HepG2 (cell line): Measurements from ENCODE around the gene AFAP1. TPM values are rescaled to one million over a fixed set of nuclear protein-coding genes. Genes with fewer than 3 reads are reported as not detected.

Source experiments
- ATAC-seq: fragments of 200-7000 bp; cut with Tn5 transposase; 3 replicates; pipeline ENCODE4 v1.9.1; 2020; ENCODE audit warnings: mild to moderate bottlenecking, moderate library complexity
- BruUV-seq: library from RNA; stranded (reverse); fragments of 400-500 nt; replicated peaks from 2 replicates; lab custom pipeline; 2021; lab: Mats Ljungman, UMichigan
- CTCF ChIA-PET: fragments of 300-600 bp; formaldehyde crosslinking; extraction: SDS; loops from one replicate; lab custom pipeline; 2021; ENCODE audit warnings: low total read pairs, inconsistent platforms, low intra/inter-chr PET ratio; lab: Yijun Ruan, JAX
- POLR2A ChIA-PET: fragments of 350-600 bp; sonication (Branson Sonifier 250); formaldehyde crosslinking; loops from one replicate; lab custom pipeline; 2020; ENCODE audit warnings: antibody characterized with exemption, inconsistent platforms; lab: Yijun Ruan, JAX
- DNase-seq: peaks from one replicate; pipeline ENCODE4 v3.0.0-alpha.2; 2015; ENCODE audit warnings: low spot score
- FAIRE-seq: peaks from 3 replicates; lab custom pipeline; 2011; peaks lifted over from hg19 to GRCh38; lab: Jason Lieb, UNC
- H2AFZ ChIP-seq: one replicate; pipeline ENCODE4 v1.6.1; 2011; ENCODE audit warnings: low read length, inconsistent platforms
- H3K27ac ChIP-seq: fragments of 300-600 bp; 3 replicates; pipeline ENCODE4 v1.8.0; 2011; ENCODE audit warnings: mixed run types, mild to moderate bottlenecking, mixed read lengths, low read length, inconsistent platforms; ENCODE audit not compliant: insufficient read depth; ENCODE audit errors: extremely low read length
- H3K27me3 ChIP-seq, 2 experiments: fragments of 200-600 bp in 1 of 2; 2 replicates in 1 of 2; 3 replicates in 1 of 2; pipeline versions ENCODE4 v1.6.0 to v1.8.0; 2011; ENCODE audit warnings: low read length in 2 of 2, mild to moderate bottlenecking in 2 of 2, moderate library complexity in 2 of 2, inconsistent platforms in 1 of 2; ENCODE audit not compliant: insufficient read depth in 2 of 2, control insufficient read depth in 1 of 2
- H3K36me3 ChIP-seq, 2 experiments: fragments of 200-600 bp in 1 of 2; replicated peaks in 1 of 2; 2 replicates in 1 of 2; 3 replicates in 1 of 2; pipeline versions ENCODE4 v1.5.1 to v1.8.0; 2011; ENCODE audit warnings: low read length in 2 of 2, inconsistent platforms in 1 of 2; ENCODE audit not compliant: insufficient read depth in 2 of 2, control insufficient read depth in 1 of 2
- H3K4me1 ChIP-seq: 2 replicates; pipeline ENCODE4 v1.5.1; 2012; ENCODE audit warnings: low read length, inconsistent platforms; ENCODE audit not compliant: insufficient read depth
- H3K4me2 ChIP-seq: 2 replicates; pipeline ENCODE4 v1.6.0; 2011; ENCODE audit warnings: low read depth, low read length, inconsistent platforms
- H3K4me3 ChIP-seq, 3 experiments: fragments of 200-600 bp in 1 of 3; sonication (generic), shearing (Covaris generic) in 1 of 3; replicated peaks in 1 of 3; 2 replicates each; pipeline ENCODE4 v1.5.1; 2011 to 2016; ENCODE audit warnings: low read length in 3 of 3, inconsistent platforms in 2 of 3, low read depth in 2 of 3, mild to moderate bottlenecking in 2 of 3, control low read depth in 1 of 3, mixed read lengths in 1 of 3; ENCODE audit not compliant: insufficient read depth in 1 of 3
- H3K79me2 ChIP-seq: one replicate; pipeline ENCODE4 v1.6.1; 2011; ENCODE audit warnings: low read length, inconsistent platforms; ENCODE audit not compliant: insufficient read depth
- H3K9ac ChIP-seq: 2 replicates; pipeline ENCODE4 v1.6.0; 2011; ENCODE audit warnings: mild to moderate bottlenecking, low read depth, low read length, inconsistent platforms; ENCODE audit not compliant: insufficient read depth
- H3K9me3 ChIP-seq: 2 replicates; pipeline ENCODE4 v1.5.1; 2012; ENCODE audit warnings: mild to moderate bottlenecking, low read length
- H4K20me1 ChIP-seq: 2 replicates; pipeline ENCODE4 v1.6.0; 2011; ENCODE audit warnings: inconsistent platforms, mild to moderate bottlenecking, low read length, moderate library complexity; ENCODE audit not compliant: insufficient read depth
- FLYWCH1 ChIP-seq: sonication (generic); formaldehyde crosslinking; IDR thresholded peaks from 2 replicates; pipeline ENCODE4 v1.8.1; 2023; ENCODE audit warnings: mild to moderate bottlenecking, missing genetic modification reagents
- ZNF510 ChIP-seq: sonication (generic); formaldehyde crosslinking; IDR thresholded peaks from 2 replicates; pipeline ENCODE4 v1.4.0; 2020; ENCODE audit warnings: low read depth, mild to moderate bottlenecking, missing genetic modification reagents
- ZNF792 ChIP-seq: IDR thresholded peaks from 2 replicates; pipeline ENCODE4 v1.6.1; 2016
- ZSCAN22 ChIP-seq: sonication (generic); formaldehyde crosslinking; IDR thresholded peaks from 2 replicates; pipeline ENCODE4 v1.4.0; 2020; ENCODE audit warnings: mild to moderate bottlenecking, missing genetic modification reagents
- WGBS: methylation state at CpG from one replicate; pipeline ENCODE4 v1.1.6; 2017; ENCODE audit warnings: low lambda C conversion rate; 5-methylcytosine and 5-hydroxymethylcytosine counted together
- in situ Hi-C: cut with HindIII; loops from 2 replicates; pipeline ENCODE4 v1.10.0; 2017; ENCODE audit warnings: low pct_unique_long_range_greater_than_20kb; ENCODE audit not compliant: extremely low pct_ligation_motif_present
- intact Hi-C: fragments of 100-400 bp; cut with micrococcal nuclease; formaldehyde crosslinking; loops from one replicate; pipeline ENCODE4 v1.10.0; 2022; ENCODE audit not compliant: unreplicated experiment
- polyA plus RNA-seq, 8 experiments: library from polyadenylated mRNA; depleted of rRNA in 3 of 8; stranded (reverse) in 7 of 8; unstranded in 1 of 8; fragments of >200 nt; fragmentation: Illumina TruSeq in 4 of 8; extraction: Trizol in 4 of 8; gene quantifications; 2 replicates each; pipeline versions ENCODE4 v1.2.1 to v1.2.3, GENCODE V29; 2011 to 2016; ENCODE audit warnings: low read depth in 4 of 8, missing spikeins in 1 of 8, mixed read lengths in 1 of 8; ENCODE audit not compliant: insufficient read depth in 1 of 8
- total RNA-seq, 5 experiments: library from RNA; depleted of rRNA; stranded (reverse); fragments of >200 nt; fragmentation: Illumina TruSeq; extraction: Trizol; gene quantifications; 2 replicates each; pipeline ENCODE4 v1.2.3, GENCODE V29; 2016; ENCODE audit warnings: low read depth in 1 of 5
- TF ChIP-seq, protein P1 (sequence below): sonication (generic); formaldehyde crosslinking; IDR thresholded peaks from 2 replicates; pipeline ENCODE4 v1.4.0; 2020; ENCODE audit warnings: mild to moderate bottlenecking, missing genetic modification reagents
- TF ChIP-seq, protein P2 (sequence below): sonication (generic); formaldehyde crosslinking; IDR thresholded peaks from 2 replicates; pipeline ENCODE4 v1.4.0; 2020; ENCODE audit warnings: missing genetic modification reagents

The AFAP1 gene
- total and polyA plus RNA-seq, 2 of the 13 experiments (the other 11 are each of a cell fraction or from before 2014, with no cell fraction given), result 2.5 TPM

DNA sequence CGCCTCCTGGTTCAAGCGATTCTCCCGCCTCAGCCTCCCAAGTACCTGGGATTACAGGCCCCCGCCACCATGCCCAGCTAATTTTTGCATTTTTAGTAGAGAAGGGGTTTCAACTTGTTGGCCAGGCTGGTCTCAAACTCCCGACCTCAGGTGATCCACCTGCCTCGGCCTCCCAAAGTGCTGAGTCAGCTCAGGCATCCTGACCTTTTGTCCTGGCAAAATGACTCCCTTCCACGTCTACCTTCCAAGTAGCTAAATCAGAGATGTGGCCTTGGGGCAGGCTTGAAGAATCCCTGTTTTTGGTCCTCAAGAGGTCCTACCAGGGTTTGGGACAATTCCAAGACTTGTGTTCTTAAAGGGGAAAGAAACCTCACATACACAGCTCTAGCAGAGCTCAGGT is 12.8 kb downstream of the AFAP1 start (continued):
- TF ChIP-seq, protein P1, sequence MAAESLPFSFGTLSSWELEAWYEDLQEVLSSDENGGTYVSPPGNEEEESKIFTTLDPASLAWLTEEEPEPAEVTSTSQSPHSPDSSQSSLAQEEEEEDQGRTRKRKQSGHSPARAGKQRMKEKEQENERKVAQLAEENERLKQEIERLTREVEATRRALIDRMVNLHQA (CRISPR knock-in tag), result no peak
- TF ChIP-seq ZSCAN22, result no peak

DNA sequence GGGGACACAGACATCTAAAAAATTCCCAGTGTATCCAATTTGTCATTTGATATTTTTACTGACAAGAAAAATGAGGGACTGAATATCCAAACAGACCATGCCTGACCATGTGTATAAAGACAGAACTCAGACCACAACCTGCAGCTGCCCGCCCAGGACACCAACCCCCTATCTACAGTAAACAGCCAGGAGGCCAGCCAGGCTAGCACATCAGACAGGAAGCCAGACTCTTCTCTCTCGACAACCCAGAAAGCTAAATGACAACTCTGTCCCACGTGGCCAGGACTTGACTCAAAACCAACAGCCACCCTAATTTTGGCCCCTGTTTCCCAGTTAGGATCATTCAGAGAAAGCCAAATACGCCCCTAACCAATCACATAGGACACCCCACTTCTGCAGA is 15.1 kb downstream of the AFAP1 start:
- CTCF ChIA-PET, result no interaction called here
- Histone ChIP-seq H3K36me3 (no peaks in the 10 kb centered on the region), H3K79me2 (peaks cover 12% of the 10 kb centered on the region), H4K20me1 (no peaks in the 10 kb centered on the region), H3K4me3 (no peak overlapping the region), H3K9ac (no peak overlapping the region), H3K27ac (peak overlapping the region; percentile 46), H3K4me1 (peaks cover 36% of the 10 kb centered on the region), H3K27me3 (no peaks in the 10 kb centered on the region), H3K9me3 (peaks cover 9% of the 10 kb centered on the region), H3K4me2 (peak overlapping the region; percentile 30; the same call in 1 of the 2 replicates), H2AFZ (no peak overlapping the region)
- ATAC-seq, result no peak
- no peak for FAIRE-seq
- no TSS peak for BruUV-seq
- POLR2A ChIA-PET, result interaction anchor here (0.8 kb wide), 1 partner anchor 62 kb away, joined by 3 read pairs; no protein-coding TSS in a partner anchor
- WGBS, result 73% methylated on average over 4 of the region's 4 CpGs
- no peak for DNase-seq
- in situ Hi-C loops, result no loop called here
- intact Hi-C loops, result no loop called here
- TF ChIP-seq, protein P2, sequence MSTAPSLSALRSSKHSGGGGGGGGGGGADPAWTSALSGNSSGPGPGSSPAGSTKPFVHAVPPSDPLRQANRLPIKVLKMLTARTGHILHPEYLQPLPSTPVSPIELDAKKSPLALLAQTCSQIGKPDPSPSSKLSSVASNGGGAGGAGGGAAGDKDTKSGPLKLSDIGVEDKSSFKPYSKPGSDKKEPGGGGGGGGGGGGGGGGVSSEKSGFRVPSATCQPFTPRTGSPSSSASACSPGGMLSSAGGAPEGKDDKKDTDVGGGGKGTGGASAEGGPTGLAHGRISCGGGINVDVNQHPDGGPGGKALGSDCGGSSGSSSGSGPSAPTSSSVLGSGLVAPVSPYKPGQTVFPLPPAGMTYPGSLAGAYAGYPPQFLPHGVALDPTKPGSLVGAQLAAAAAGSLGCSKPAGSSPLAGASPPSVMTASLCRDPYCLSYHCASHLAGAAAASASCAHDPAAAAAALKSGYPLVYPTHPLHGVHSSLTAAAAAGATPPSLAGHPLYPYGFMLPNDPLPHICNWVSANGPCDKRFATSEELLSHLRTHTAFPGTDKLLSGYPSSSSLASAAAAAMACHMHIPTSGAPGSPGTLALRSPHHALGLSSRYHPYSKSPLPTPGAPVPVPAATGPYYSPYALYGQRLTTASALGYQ, result 0 out of 2 replicates have a peak, but pooled peaks have one; percentile 21
- TF ChIP-seq ZNF792 (CRISPR knock-in tag), result peak; percentile 100
- no peak for TF ChIP-seq ZNF510
- no peak for TF ChIP-seq FLYWCH1
